ENCODE measurements around the gene FRG2B. TPM values are rescaled to one million over a fixed set of nuclear protein-coding genes. Genes with fewer than 3 reads are reported as not detected.
A peak's percentile ranks its signal among the peaks of the same experiment; 100 is the strongest.
"Not testable (repeated sequence)": the region's sequence is repeated elsewhere in the genome, so short reads cannot be mapped to it uniquely, and the experiment has no call there.

The FRG2B gene
- 0.71 and 1.1 TPM in 2 replicates for total RNA-seq (2014; rRNA removed; shearing (Covaris generic))

DNA sequence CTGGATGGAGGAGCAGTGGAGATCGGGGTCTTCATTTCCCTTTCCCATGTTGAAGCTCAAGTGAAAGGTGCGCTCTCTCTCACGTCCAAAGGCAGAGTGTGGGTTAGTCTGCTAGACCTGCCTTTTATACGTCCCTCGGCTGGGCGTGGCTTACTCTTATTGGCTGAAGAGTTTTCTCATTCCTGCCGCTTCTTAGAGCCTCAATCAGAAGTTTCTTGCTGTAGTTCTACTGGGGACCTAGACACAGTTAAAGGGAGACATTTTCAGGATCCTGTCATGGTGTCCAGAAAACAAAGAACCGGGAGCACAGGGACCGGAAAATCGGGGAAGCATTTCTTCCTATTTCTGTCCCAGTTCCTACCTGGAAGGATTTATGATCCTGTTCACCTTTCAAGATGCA, at the start of gene FRG2B:
FRG2B (minus strand) TSS at position 101 of the 400 bp plus-strand sequence; CDS start at position 48, 53 bp downstream.
- H3K27ac ChIP-seq; H3K36me3 ChIP-seq; H3K4me1 ChIP-seq; H3K4me3 ChIP-seq; H3K9me3 ChIP-seq (replicated peaks); DNase-seq; H3K27me3 ChIP-seq: not testable (repeated sequence)

DNA sequence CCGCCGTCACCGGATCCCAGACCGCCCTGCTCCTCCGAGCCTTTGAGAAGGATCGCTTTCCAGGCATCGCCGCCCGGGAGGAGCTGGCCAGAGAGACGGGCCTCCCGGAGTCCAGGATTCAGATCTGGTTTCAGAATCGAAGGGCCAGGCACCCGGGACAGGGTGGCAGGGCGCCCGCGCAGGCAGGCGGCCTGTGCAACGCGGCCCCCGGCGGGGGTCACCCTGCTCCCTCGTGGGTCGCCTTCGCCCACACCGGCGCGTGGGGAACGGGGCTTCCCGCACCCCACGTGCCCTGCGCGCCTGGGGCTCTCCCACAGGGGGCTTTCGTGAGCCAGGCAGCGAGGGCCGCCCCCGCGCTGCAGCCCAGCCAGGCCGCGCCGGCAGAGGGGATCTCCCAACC, 40.9 kb upstream of the FRG2B start:
- not testable (repeated sequence) for H3K27ac ChIP-seq; H3K4me1 ChIP-seq; H3K27me3 ChIP-seq; H3K9me3 ChIP-seq (replicated peaks); DNase-seq; H3K36me3 ChIP-seq; H3K4me3 ChIP-seq

DNA sequence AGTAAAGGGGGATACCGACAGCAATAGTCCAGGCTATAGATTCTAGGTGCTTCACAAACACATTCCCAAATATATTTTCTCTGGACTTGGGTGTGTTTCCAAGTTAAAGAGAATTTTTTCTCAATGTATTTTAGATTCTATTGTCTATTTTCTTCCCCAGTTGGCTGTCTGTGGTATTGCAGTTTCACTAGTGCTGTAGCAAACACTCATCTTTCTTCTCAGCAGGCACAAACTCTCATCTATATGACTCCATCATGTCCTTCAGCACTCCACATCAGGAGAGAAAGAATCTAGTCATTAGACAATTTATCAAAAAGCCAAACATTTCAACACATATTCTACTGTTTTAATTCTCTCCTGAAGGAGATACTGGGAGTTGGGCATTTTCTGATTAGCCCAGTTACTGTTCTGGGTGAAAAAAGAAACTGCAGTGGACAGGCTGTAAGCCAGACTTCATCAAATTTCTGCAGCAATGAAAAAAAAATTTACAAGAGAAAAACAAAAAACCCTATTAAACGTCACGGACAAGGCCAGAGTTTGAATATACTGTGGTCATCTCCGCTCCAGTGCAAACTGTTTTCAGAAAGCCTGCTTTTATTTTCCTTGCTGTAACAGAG, 37.1 kb upstream of the FRG2B start:
- H3K36me3 ChIP-seq; H3K4me1 ChIP-seq; H3K9me3 ChIP-seq (replicated peaks); DNase-seq; H3K27ac ChIP-seq; H3K27me3 ChIP-seq; H3K4me3 ChIP-seq: not testable (repeated sequence)

DNA sequence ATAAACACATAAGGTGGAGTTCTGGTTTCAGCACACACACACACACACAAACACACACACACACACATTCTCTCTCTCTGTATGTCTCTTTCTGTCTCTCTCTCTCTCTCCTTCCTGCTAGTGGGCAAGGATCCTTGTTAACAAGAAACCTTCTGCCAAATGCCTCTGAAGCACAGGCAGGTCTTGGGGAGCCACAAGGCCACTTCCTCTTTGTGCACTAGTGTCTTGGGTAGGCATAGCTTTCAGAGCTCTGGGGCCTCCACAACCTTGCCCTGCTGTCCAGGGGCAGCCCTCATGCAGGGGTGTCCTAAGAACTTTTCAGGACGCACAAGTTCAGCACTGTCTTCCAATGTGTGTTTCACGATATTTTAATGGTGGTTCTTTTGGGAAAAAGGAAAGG, 34.5 kb upstream of the FRG2B start:
- not testable (repeated sequence) for H3K4me3 ChIP-seq; H3K27ac ChIP-seq; DNase-seq; H3K4me1 ChIP-seq; H3K27me3 ChIP-seq; H3K36me3 ChIP-seq; H3K9me3 ChIP-seq (replicated peaks)

DNA sequence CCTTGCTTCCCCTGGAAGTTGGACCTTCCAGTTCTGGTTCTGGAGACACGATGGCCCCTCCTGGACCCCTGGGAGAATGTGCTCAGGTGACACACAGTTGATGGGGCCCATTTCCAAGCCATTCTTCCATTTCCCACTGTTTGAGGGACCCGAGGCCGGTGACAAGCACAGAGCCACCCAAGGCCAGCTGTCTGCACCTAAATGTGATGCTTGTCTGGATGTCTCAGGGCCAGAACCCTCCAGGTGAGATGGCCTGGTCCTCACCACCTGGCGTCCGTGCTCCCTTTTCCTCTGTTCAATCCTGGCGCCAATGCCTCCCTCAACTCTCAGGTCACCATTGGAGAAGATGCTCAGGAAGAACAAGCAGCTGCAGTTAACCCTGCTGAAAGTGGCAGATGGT, 33.9 kb upstream of the FRG2B start:
- H3K9me3 ChIP-seq (replicated peaks); H3K36me3 ChIP-seq; H3K4me3 ChIP-seq; H3K4me1 ChIP-seq; DNase-seq; H3K27me3 ChIP-seq; H3K27ac ChIP-seq: not testable (repeated sequence)

DNA sequence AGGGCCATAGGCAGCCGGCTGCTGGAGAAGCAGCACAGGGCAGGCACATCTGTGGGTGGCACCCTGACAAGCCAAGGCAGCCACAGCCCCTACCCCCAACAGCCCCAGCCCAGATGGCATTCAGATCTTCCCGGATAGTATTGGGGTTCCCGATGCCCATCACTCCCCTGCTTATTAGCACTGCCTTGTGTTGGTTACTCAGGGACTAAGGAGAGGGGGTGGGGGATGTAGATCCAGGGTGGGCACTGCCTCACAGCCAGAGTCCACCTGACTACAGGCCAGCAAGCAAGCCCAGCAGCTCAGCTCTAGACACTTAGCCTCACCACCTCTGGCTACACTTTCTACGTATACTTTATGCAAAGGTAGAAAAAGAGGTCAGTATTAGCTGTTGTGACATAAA, 30.7 kb upstream of the FRG2B start:
- not testable (repeated sequence) for DNase-seq, H3K4me1 ChIP-seq

DNA sequence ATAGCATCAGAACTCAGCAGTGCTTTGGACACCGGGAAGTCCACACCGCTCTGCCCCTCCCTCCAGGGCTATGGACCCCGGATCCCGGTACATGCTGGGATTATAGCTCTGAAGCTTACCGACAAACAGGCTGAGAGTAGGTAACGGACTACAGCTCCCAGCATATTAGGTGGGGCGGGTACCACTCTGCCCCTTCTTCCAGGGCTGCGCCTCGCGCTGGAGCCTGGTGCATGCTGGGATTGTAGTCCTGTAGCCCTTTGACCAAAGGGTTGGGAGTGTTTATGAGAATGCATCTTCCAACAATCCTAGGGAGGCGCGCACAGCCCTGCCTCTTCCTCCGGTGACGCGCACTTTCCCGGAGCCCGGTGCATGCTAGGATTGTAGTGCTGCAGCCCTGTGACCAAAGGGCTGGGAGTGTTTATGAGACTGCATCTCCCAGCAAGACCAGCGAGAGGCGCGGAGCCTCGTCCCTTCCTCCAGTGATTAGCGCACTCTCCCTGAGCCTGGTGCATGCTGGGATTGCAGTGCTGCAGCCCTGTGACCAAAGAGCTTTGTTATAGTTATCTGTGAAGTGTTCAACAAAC, 22.4 kb upstream of the FRG2B start:
- H3K27me3 ChIP-seq; H3K4me1 ChIP-seq; H3K36me3 ChIP-seq; H3K9me3 ChIP-seq (replicated peaks); H3K27ac ChIP-seq; H3K4me3 ChIP-seq: not testable (repeated sequence)
- peak in 1 of 2 experiments; percentile 37 for DNase-seq

More for the DNA sequence above, 30.7 kb upstream of the FRG2B start:
- not testable (repeated sequence) for H3K9me3 ChIP-seq (replicated peaks); H3K27ac ChIP-seq; H3K4me3 ChIP-seq; H3K36me3 ChIP-seq; H3K27me3 ChIP-seq

DNA sequence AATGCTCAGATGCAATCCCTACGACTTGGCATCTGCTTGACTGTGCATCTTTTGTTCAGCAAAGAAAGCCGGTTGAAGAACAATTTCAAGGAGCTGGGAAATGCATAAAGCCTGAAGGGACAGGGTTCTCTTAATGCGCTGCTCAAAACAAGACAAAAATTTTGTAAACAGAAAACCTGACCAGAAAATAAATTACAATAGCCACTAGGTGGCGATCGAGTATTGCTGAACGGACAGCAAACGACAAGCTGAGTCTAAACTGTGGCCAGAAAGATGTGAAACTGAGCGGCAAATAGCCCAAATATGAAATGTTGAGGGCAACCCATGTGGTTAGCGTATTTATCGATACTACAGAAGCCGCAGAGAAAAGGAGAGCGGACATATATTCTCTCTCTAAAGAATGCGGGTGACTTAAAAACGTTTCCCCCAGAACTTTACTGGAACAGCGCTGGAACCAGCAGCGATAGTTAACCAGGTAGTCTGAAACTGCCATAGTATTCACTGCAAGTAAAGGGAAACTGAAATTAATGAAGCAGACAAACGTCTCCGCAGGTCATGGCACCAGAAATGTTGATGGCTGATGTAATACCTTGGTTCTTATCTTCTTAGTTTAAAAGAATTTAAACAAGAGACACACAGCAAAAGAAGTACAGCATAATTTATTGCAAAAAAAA, 20.6 kb upstream of the FRG2B start:
- H3K4me3 ChIP-seq; H3K27ac ChIP-seq; H3K4me1 ChIP-seq; H3K27me3 ChIP-seq; DNase-seq; H3K36me3 ChIP-seq; H3K9me3 ChIP-seq (replicated peaks): not testable (repeated sequence)

DNA sequence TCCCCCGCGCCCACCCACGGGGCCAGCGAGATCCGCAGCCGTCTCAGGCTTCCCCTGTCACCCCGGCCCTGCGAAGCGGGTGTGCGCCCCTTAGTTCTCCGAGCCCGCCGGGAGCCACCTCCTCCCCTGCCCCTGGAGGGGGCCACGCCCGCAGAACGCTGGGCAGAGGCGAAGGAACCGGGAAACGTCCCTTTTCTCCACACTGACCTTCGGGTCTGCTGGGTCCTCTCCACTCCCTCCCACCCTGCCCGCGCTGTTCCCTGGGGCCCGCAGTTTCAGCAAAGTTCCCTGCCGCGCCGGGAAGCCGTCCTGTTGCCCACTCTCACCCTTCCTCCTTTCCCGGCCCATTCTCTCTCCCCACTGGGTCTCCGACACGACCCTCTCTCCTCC, 11.2 kb upstream of the FRG2B start:
- H3K36me3 ChIP-seq; H3K4me3 ChIP-seq; H3K27me3 ChIP-seq; H3K4me1 ChIP-seq; H3K9me3 ChIP-seq (replicated peaks); H3K27ac ChIP-seq; DNase-seq: not testable (repeated sequence)

DNA sequence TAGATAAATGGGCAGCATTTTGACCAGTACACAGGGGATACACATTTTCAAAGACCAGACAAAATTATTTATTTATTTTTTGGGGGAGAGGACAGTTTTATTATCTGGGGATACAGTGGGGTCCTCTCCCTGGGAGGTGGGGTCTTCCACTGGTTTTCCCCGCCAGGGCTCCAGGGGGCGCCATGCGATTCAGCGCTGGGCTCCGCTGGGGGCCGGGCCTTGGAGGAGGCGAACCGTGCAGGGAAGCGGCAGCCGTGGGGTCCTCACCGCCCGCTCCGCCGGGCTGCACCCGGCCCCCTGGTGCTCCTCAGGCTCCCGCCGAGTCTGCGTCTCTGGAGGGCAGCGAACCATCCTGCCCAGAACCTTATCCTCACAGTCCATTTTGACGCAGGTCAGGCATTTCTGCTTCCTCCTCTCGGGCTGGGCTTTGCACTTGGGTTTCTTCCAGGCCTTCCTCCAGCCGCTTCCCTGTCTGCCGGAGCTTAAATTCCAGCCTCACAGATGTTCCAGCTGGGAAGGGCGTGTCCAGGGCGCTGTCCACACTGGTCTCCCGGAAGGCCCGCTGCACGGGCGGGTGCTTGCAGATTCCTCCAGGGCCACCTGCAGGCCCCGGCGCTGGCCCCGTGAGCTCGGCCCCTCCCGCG, 10.7 kb upstream of the FRG2B start:
- H3K36me3 ChIP-seq; H3K27me3 ChIP-seq; DNase-seq; H3K9me3 ChIP-seq (replicated peaks); H3K27ac ChIP-seq; H3K4me1 ChIP-seq; H3K4me3 ChIP-seq: not testable (repeated sequence)

DNA sequence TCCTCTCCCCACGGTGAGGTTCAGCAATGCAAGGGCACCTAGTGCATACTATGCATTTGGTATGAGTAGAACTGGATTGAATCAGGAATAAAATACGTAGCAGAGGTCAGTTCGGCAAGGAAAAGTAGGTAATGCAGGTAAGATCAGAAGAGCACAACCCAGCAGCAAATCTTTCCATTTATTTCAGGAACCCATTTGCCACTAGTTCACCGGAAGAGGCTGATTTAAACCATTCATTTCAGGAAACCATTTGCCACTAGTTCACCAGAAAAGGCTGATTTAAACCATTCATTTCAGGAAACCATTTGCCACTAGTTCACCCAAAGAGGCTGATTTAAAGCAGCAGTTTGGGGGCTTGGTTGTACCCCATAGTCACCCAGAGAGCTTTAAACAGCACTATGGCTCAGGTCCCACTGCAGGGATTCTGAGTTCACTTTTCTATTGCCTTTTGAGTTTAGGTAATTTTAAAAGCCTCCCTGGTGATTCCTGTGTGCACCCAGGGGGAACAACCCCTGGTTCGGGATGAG, 4.2 kb upstream of the FRG2B start:
- H3K4me3 ChIP-seq; H3K27me3 ChIP-seq; H3K36me3 ChIP-seq; H3K27ac ChIP-seq; H3K4me1 ChIP-seq; DNase-seq; H3K9me3 ChIP-seq (replicated peaks): not testable (repeated sequence)

DNA sequence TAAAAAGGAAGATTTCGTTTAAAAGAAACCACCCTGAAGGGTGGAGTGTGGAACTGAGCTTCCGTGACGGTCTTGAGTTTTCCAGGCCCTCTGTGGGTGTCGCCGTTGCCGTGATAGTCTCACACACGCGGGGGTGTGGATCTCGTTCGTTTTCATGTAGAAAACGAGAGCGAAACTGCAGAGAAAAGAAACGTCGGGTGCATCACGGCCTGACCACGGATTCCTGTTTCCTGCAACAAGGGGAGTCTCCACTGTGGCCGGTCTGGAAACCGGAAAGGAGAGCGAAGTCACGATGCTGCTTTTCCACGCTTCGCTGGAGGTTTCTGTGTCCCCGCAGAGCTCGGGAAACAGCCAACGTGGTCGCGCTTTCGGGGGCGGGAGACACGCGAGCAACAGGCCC, 4.1 kb downstream of the FRG2B start:
- H3K4me3 ChIP-seq; H3K36me3 ChIP-seq; DNase-seq; H3K9me3 ChIP-seq (replicated peaks); H3K27ac ChIP-seq; H3K27me3 ChIP-seq: not testable (repeated sequence)
- H3K4me1 ChIP-seq, result peaks cover 22% of the 10 kb centered on the region

DNA sequence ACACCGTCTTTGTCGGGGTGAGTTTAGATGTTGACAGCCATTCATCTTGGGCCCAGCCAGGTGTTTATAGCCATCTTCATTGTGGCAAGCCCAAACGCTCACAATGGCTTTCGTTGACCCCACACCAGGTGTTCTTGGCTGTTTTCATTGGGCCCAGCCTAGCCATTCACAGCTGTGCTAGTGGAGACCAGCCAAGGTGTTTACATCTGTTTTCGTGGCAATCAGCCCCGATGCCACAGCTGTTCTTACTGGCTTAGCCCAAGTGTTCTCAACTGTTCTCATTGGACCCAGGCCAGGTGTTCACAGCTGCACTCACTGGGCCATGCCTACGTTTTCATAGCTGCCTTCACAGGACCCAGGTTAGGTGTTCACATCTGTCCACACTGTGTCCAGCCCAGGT, 7.7 kb downstream of the FRG2B start:
- peak overlapping the region; percentile 89 for H3K27ac ChIP-seq
- DNase-seq, result peak; percentile 82 to 90

DNA sequence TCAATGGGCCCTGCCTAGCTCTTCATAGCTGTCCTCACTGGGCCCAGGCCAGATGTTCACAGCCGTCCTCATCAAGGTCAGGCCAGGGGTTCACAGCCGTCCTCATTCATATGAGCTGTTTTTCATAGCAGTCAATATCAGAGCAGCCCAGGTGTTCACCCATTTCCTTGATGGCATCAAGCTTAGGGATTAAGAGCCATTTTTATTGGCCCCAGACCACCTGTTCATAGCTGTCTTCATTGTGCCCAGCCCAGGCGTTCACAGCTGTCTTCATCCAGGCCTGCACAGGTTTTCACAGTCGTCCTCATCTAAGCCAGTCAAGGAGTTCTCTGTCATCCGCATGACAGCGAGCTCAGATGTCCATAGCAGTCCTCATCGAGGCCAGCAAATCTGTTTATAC, 9.4 kb downstream of the FRG2B start:
- peak; percentile 75 to 84 for DNase-seq
- H3K27ac ChIP-seq, result peak overlapping the region; percentile 89
- H3K4me1 ChIP-seq, result peaks cover 56% of the 10 kb centered on the region
- no peak overlapping the region for H3K4me3 ChIP-seq
- H3K36me3 ChIP-seq, result no peaks in the 10 kb centered on the region
- no peaks in the 10 kb centered on the region for H3K27me3 ChIP-seq
- no peaks in the 10 kb centered on the region for H3K9me3 ChIP-seq (replicated peaks)

More for the DNA sequence above, 7.7 kb downstream of the FRG2B start:
- Histone ChIP-seq H3K9me3 (replicated peaks) (no peaks in the 10 kb centered on the region), H3K36me3 (no peaks in the 10 kb centered on the region), H3K27me3 (no peaks in the 10 kb centered on the region), H3K4me1 (peaks cover 51% of the 10 kb centered on the region), H3K4me3 (no peak overlapping the region)

DNA sequence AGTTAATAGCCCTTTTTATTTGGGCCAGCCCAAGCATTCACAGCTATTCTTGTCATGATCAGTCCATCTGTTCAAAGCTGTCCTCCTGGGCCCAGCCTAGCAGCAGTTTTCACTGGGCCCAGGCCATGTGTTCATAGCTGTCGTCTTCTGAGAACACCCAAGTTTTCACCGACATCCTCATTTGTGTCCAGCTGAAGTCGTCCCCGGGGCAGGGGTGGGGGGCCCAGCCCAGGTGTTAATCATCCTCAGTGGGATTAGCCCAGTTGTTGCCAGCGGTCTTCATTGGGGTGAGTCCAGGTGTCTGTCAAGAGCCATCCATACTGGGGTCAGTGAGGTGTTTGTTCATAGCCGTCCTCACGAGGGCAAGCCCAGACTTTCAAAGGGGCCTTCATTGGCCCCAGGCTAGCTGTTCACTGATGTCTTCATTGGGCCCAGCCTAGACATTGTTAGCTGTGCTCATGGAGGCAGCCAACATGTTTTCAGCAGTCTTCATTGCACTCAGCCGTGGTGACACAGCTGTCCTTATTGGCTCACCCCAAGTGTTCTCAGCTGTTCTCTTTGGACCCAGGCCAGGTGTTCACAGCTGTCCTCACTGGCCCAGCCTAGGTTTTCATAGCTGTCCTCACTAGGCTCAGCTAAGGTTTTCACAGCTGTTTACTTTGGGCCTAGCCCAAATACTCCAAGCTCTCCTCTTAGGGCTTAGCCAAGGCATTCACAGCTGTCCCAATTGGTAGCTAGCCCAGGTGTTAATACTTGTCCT, 10.0 kb downstream of the FRG2B start:
- H3K4me1 ChIP-seq, result peaks cover 56% of the 10 kb centered on the region
- H3K36me3 ChIP-seq, result no peaks in the 10 kb centered on the region
- H3K9me3 ChIP-seq (replicated peaks), result no peaks in the 10 kb centered on the region
- H3K4me3 ChIP-seq, result no peak overlapping the region
- no peaks in the 10 kb centered on the region for H3K27me3 ChIP-seq
- DNase-seq, result peak; percentile 97 to 98
- H3K27ac ChIP-seq, result peak overlapping the region; percentile 89

Data from SJCRH30 (cell line).